ENCODE results near the gene MAP4K5. TPM values are rescaled to one million over a fixed set of nuclear protein-coding genes. Genes with fewer than 3 reads are reported as not detected.
A peak's percentile ranks its signal among the peaks of the same experiment; 100 is the strongest.

The MAP4K5 gene
- total RNA-seq, 1 experiment from 2014 or later, result 111 TPM

GRCh38 chr14:50542941-50543418 is 10.6 kb upstream of the MAP4K5 start:
- H3K27ac ChIP-seq (ENCODE audit: low read length), result no peak overlapping the region
- H3K4me2 ChIP-seq (ENCODE audit: low read length), result peak overlapping the region; percentile 29; the same call in 1 of the 2 replicates
- H3K36me3 ChIP-seq (ENCODE audit: low read depth, low read length), result no peaks in the 10 kb centered on the region
- CTCF ChIA-PET, result interaction anchor here (0.5 to 1.4 kb wide), 10 partner anchors 17 to 318 kb away, joined by 3 to 11 read pairs (median 4); partner anchors contain the start of gene ATL1
- no TSS peak for BruUV-seq (replicated peaks)
- H2AFZ ChIP-seq (ENCODE audit: low read length), result 0 out of 2 replicates have a peak overlapping the region, but pooled peaks have one; percentile 25
- POLR2A ChIA-PET (ENCODE audit: unreplicated experiment), result interaction anchor here (0.6 kb wide), 1 partner anchor 569 kb away, joined by 5 read pairs; no protein-coding TSS in a partner anchor
- TF ChIP-seq EZH2 (IDR thresholded peaks at IDR 0.05; ENCODE audit: low read length, unreplicated experiment) (no peak), CTCF (conservative IDR thresholded peaks at IDR 0.05; ENCODE audit: low read depth, low read length) (peak; percentile 91), EZH2phosphoT487 (IDR thresholded peaks at IDR 0.05; ENCODE audit: borderline replicate concordance, low read length) (no peak)
- intact Hi-C loops (cut with micrococcal nuclease), result loop anchor here (1.0 to 5.0 kb wide), 8 partner anchors 17 to 317 kb away; partner anchors contain the start of genes ATL1 and SAV1
- no peaks in the 10 kb centered on the region for H3K27me3 ChIP-seq (ENCODE audit: low read length)
- no peaks in the 10 kb centered on the region for H3F3A ChIP-seq (ENCODE audit: low read length, unreplicated experiment)
- no peaks in the 10 kb centered on the region for H3K9me2 ChIP-seq (replicated peaks; ENCODE audit: low read length)
- no peak overlapping the region for H3K4me3 ChIP-seq (ENCODE audit: low read length)
- H3K4me1 ChIP-seq (ENCODE audit: insufficient read depth, low read length), result peaks cover 16% of the 10 kb centered on the region
- no peaks in the 10 kb centered on the region for H3K9me3 ChIP-seq (ENCODE audit: low read length)
- DNase-seq (peak; percentile 87), ATAC-seq (peak; percentile 82)
- H3K79me2 ChIP-seq (ENCODE audit: low read length), result no peaks in the 10 kb centered on the region
- no peaks in the 10 kb centered on the region for H4K20me1 ChIP-seq (ENCODE audit: low read length)
- H3K9ac ChIP-seq (ENCODE audit: low read length), result no peak overlapping the region

GRCh38 chr14:50541159-50541567 is 8.8 kb upstream of the MAP4K5 start:
- intact Hi-C loops (cut with micrococcal nuclease), result loop anchor here (5.0 kb wide), 2 partner anchors 126 to 171 kb away; partner anchors contain the start of gene SAV1
- CTCF ChIA-PET, result interaction anchor here (0.7 kb wide), 1 partner anchor 74 kb away, joined by 4 read pairs; no protein-coding TSS in a partner anchor

More at GRCh38 chr14:50541159-50541567, 8.8 kb upstream of the MAP4K5 start:
- H3F3A ChIP-seq (ENCODE audit: low read length, unreplicated experiment), result no peaks in the 10 kb centered on the region
- ATAC-seq, result no peak
- no peaks in the 10 kb centered on the region for H3K9me2 ChIP-seq (replicated peaks; ENCODE audit: low read length)
- H3K79me2 ChIP-seq (ENCODE audit: low read length), result no peaks in the 10 kb centered on the region
- H3K36me3 ChIP-seq (ENCODE audit: low read depth, low read length), result no peaks in the 10 kb centered on the region
- H3K4me2 ChIP-seq (ENCODE audit: low read length), result no peak overlapping the region
- TF ChIP-seq EZH2 (IDR thresholded peaks at IDR 0.05; ENCODE audit: low read length, unreplicated experiment) (no peak), EZH2phosphoT487 (IDR thresholded peaks at IDR 0.05; ENCODE audit: borderline replicate concordance, low read length) (no peak), CTCF (conservative IDR thresholded peaks at IDR 0.05; ENCODE audit: low read depth, low read length) (no peak)
- H2AFZ ChIP-seq (ENCODE audit: low read length), result no peak overlapping the region
- no peak overlapping the region for H3K27ac ChIP-seq (ENCODE audit: low read length)
- DNase-seq, result no peak
- H3K27me3 ChIP-seq (ENCODE audit: low read length), result no peaks in the 10 kb centered on the region
- H3K4me3 ChIP-seq (ENCODE audit: low read length), result no peak overlapping the region
- H3K9ac ChIP-seq (ENCODE audit: low read length), result no peak overlapping the region
- no peaks in the 10 kb centered on the region for H3K9me3 ChIP-seq (ENCODE audit: low read length)
- no TSS peak for BruUV-seq (replicated peaks)
- no peaks in the 10 kb centered on the region for H4K20me1 ChIP-seq (ENCODE audit: low read length)
- POLR2A ChIA-PET (ENCODE audit: unreplicated experiment), result no interaction called here
- H3K4me1 ChIP-seq (ENCODE audit: insufficient read depth, low read length), result peaks cover 16% of the 10 kb centered on the region
